HG03442 (cell line): ENCODE measurements around the gene FOXK1.

Source experiments
- ATAC-seq: cut with Tn5 transposase; IDR thresholded peaks from one replicate; pipeline ENCODE4 v1.9.1; 2021; ENCODE audit warnings: mild to moderate bottlenecking, moderate library complexity; ENCODE audit not compliant: unreplicated experiment

FOXK1 gene

GRCh38 chr7:4694305-4694704, 12.2 kb downstream of the FOXK1 start:
- no peak for ATAC-seq

- no peak for ATAC-seq
Measured at GRCh38 chr7:4698707-4699275, 16.7 kb downstream of the FOXK1 start.

- no peak for ATAC-seq
Measured at GRCh38 chr7:4699841-4700240, 17.7 kb downstream of the FOXK1 start.

GRCh38 chr7:4700577-4701235, 18.6 kb downstream of the FOXK1 start:
- ATAC-seq: no peak

GRCh38 chr7:4702961-4703512, 20.9 kb downstream of the FOXK1 start:
- no peak for ATAC-seq

GRCh38 chr7:4703532-4703931, 21.4 kb downstream of the FOXK1 start:
- ATAC-seq: no peak

- no peak for ATAC-seq
Measured at GRCh38 chr7:4706384-4707216, 24.5 kb downstream of the FOXK1 start.

GRCh38 chr7:4707217-4707741, 25.2 kb downstream of the FOXK1 start:
- ATAC-seq: no peak

GRCh38 chr7:4707980-4708411, 25.9 kb downstream of the FOXK1 start:
- no peak for ATAC-seq

- no peak for ATAC-seq
Measured at GRCh38 chr7:4709187-4709586, 27.1 kb downstream of the FOXK1 start.

- no peak for ATAC-seq
Measured at GRCh38 chr7:4711093-4711492, 29.0 kb downstream of the FOXK1 start.

- ATAC-seq: no peak
Measured at GRCh38 chr7:4711634-4712033, 29.5 kb downstream of the FOXK1 start.

GRCh38 chr7:4712281-4713182, 30.4 kb downstream of the FOXK1 start:
- ATAC-seq: peak; percentile 37

GRCh38 chr7:4713183-4713784, 31.2 kb downstream of the FOXK1 start:
- ATAC-seq: peak; percentile 60

- ATAC-seq: no peak
Measured at GRCh38 chr7:4714161-4714700, 32.1 kb downstream of the FOXK1 start.

- ATAC-seq: no peak
Measured at GRCh38 chr7:4714767-4715409, 32.8 kb downstream of the FOXK1 start.

GRCh38 chr7:4715410-4715776, 33.3 kb downstream of the FOXK1 start:
- no peak for ATAC-seq

GRCh38 chr7:4716946-4717795, 35.1 kb downstream of the FOXK1 start:
- no peak for ATAC-seq
